ENCODE data around the gene FGF9. TPM values are rescaled to one million over a fixed set of nuclear protein-coding genes. Genes with fewer than 3 reads are reported as not detected.

Gene FGF9
- polyA plus RNA-seq, 2 of the 4 experiments (the other 2 are of a cell fraction), result not detected

DNA sequence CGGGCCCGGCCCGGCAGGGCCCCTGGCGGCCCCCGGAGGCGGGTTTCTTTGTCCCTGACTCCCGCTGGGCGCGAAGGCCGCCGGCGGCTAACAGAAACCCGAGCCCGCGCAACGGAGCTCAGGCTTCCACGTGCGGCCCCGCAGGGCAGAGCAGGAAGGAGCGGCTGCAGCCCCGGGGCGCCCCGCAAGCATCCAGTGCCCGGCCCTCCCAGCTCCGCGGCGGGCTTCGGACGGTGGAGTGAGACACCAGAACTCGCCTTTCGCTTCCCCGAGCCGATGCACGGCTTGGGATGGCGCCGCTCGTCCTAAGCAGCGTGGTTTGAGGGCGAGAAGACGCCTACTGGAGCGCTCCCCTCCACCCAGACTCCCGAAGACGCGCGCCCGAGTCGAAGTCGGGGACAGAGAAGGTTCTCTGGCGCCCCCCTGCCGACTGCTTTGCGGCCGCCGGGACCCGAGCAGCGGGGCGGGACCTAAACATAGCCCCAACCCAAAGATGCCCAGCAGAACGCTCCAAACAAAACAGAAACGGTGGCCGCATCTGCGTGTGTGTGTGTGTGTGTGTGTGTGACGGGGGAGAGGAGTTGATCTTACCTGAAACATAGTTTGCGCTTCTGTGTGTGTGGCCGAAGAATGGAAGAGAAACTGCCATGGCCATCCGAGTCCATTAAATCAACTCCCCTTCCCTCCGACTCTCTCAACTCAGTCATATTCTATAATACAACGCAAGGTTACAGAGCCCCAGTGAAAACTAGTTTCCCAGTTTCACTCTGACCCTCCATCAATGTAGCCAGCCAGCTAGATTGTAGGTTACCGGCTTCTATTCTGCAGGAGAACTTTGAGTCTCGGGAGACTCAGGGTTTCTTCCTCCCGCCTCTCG, 629 bp upstream of the FGF9 start:
- H3K9me3 ChIP-seq, result no peaks in the 10 kb centered on the region; the same call in 2 of the 3 replicates
- TF ChIP-seq, protein P1, sequence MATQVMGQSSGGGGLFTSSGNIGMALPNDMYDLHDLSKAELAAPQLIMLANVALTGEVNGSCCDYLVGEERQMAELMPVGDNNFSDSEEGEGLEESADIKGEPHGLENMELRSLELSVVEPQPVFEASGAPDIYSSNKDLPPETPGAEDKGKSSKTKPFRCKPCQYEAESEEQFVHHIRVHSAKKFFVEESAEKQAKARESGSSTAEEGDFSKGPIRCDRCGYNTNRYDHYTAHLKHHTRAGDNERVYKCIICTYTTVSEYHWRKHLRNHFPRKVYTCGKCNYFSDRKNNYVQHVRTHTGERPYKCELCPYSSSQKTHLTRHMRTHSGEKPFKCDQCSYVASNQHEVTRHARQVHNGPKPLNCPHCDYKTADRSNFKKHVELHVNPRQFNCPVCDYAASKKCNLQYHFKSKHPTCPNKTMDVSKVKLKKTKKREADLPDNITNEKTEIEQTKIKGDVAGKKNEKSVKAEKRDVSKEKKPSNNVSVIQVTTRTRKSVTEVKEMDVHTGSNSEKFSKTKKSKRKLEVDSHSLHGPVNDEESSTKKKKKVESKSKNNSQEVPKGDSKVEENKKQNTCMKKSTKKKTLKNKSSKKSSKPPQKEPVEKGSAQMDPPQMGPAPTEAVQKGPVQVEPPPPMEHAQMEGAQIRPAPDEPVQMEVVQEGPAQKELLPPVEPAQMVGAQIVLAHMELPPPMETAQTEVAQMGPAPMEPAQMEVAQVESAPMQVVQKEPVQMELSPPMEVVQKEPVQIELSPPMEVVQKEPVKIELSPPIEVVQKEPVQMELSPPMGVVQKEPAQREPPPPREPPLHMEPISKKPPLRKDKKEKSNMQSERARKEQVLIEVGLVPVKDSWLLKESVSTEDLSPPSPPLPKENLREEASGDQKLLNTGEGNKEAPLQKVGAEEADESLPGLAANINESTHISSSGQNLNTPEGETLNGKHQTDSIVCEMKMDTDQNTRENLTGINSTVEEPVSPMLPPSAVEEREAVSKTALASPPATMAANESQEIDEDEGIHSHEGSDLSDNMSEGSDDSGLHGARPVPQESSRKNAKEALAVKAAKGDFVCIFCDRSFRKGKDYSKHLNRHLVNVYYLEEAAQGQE (IDR thresholded peaks at IDR 0.05), result no peak
- TF ChIP-seq EHMT2 (IDR thresholded peaks at IDR 0.05; ENCODE audit: low read depth) (no peak), SMC3 (IDR thresholded peaks at IDR 0.05) (no peak), BHLHE40 (IDR thresholded peaks at IDR 0.05; ENCODE audit: low read depth, low read length) (no peak), MAZ (IDR thresholded peaks at IDR 0.05; ENCODE audit: borderline replicate concordance, low read depth, low read length) (no peak), HDAC2 (IDR thresholded peaks at IDR 0.05) (no peak), RAD21 (conservative IDR thresholded peaks at IDR 0.05 in 1 of 2, IDR thresholded peaks at IDR 0.05 in 1 of 2) (no peak), CHD2 (IDR thresholded peaks at IDR 0.05; ENCODE audit: low read length, partially characterized antibody) (no peak), ZSCAN20 (CRISPR knock-in tag; IDR thresholded peaks at IDR 0.05) (no peak), NR3C1 (IDR thresholded peaks at IDR 0.05) (no peak), HOXA7 (CRISPR knock-in tag; IDR thresholded peaks at IDR 0.05) (no peak), CBX2 (IDR thresholded peaks at IDR 0.05; ENCODE audit: borderline replicate concordance, low read depth) (no peak), KDM5A (IDR thresholded peaks at IDR 0.05) (no peak), ZC3H11A (IDR thresholded peaks at IDR 0.05) (no peak), GATA3 (IDR thresholded peaks at IDR 0.05; ENCODE audit: borderline replicate concordance) (no peak), FOSB (CRISPR knock-in tag; IDR thresholded peaks at IDR 0.05) (no peak), ESRRA (IDR thresholded peaks at IDR 0.05; ENCODE audit: borderline replicate concordance, low read length) (no peak)
- TF ChIP-seq, protein P2, sequence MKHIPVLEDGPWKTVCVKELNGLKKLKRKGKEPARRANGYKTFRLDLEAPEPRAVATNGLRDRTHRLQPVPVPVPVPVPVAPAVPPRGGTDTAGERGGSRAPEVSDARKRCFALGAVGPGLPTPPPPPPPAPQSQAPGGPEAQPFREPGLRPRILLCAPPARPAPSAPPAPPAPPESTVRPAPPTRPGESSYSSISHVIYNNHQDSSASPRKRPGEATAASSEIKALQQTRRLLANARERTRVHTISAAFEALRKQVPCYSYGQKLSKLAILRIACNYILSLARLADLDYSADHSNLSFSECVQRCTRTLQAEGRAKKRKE (CRISPR knock-in tag; IDR thresholded peaks at IDR 0.05; ENCODE audit: low read depth), result no peak
- TF ChIP-seq, protein P3, sequence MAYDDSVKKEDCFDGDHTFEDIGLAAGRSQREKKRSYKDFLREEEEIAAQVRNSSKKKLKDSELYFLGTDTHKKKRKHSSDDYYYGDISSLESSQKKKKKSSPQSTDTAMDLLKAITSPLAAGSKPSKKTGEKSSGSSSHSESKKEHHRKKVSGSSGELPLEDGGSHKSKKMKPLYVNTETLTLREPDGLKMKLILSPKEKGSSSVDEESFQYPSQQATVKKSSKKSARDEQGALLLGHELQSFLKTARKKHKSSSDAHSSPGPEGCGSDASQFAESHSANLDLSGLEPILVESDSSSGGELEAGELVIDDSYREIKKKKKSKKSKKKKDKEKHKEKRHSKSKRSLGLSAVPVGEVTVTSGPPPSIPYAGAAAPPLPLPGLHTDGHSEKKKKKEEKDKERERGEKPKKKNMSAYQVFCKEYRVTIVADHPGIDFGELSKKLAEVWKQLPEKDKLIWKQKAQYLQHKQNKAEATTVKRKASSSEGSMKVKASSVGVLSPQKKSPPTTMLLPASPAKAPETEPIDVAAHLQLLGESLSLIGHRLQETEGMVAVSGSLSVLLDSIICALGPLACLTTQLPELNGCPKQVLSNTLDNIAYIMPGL (CRISPR knock-in tag; IDR thresholded peaks at IDR 0.05; ENCODE audit: borderline replicate concordance), result no peak
- TF ChIP-seq, protein P4, sequence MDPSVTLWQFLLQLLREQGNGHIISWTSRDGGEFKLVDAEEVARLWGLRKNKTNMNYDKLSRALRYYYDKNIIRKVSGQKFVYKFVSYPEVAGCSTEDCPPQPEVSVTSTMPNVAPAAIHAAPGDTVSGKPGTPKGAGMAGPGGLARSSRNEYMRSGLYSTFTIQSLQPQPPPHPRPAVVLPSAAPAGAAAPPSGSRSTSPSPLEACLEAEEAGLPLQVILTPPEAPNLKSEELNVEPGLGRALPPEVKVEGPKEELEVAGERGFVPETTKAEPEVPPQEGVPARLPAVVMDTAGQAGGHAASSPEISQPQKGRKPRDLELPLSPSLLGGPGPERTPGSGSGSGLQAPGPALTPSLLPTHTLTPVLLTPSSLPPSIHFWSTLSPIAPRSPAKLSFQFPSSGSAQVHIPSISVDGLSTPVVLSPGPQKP (IDR thresholded peaks at IDR 0.05; ENCODE audit: low read depth, low read length), result no peak
- peak overlapping the region; percentile 100 for H3K4me2 ChIP-seq
- ATAC-seq (peak; percentile 60 to 63), DNase-seq (ENCODE audit: low read depth in 1 of 2, low spot score in 1 of 2) (peak; percentile 21 to 48), FAIRE-seq (no peak)
- under 1% methylated on average over 9 of the region's 70 CpGs for WGBS (ENCODE audit: missing lambda C conversion rate)
- ChIA-PET CTCF (interaction anchor here (0.7 to 1.9 kb wide), 5 partner anchors 12 to 34 kb away, joined by 3 to 12 read pairs (median 4); no protein-coding TSS in a partner anchor), POLR2A (no interaction called here)
- peaks cover 20% of the 10 kb centered on the region; the same call in 2 of the 3 replicates for H3K4me1 ChIP-seq
- H3K4me3 ChIP-seq, result peak overlapping the region; percentile 52
- H3K27ac ChIP-seq, result peak overlapping the region in 1 of 2 experiments; percentile 78; a peak in 3 of 6 replicates

Measured in A549 (cell line).